HCT116 (cell line): ENCODE data around the gene CTNNA1. TPM values are rescaled to one million over a fixed set of nuclear protein-coding genes. Genes with fewer than 3 reads are reported as not detected.

ENCODE experiments used
- ATAC-seq: fragments of 200-7000 bp; cut with Tn5 transposase; 2 replicates; pipeline ENCODE4 v1.9.1; 2020; ENCODE audit warnings: mild to moderate bottlenecking, moderate library complexity
- BruUV-seq: library from RNA; stranded (reverse); fragments of 400-500 nt; replicated peaks from 2 replicates; lab custom pipeline; 2021; lab: Mats Ljungman, UMichigan
- CTCF ChIA-PET: fragments of 300-600 bp; sonication (Branson Sonifier 250); formaldehyde crosslinking; loops from one replicate; lab custom pipeline; 2021; ENCODE audit warnings: antibody characterized with exemption; lab: Charles Lee
- POLR2A ChIA-PET: fragments of 300-600, 350-600 bp; sonication (Branson Sonifier 250); formaldehyde crosslinking; loops from one replicate; lab custom pipeline; 2021; ENCODE audit warnings: antibody characterized with exemption; lab: Charles Lee
- RAD21 ChIA-PET, 2 experiments: fragments of 300-600 bp; sonication (Branson Sonifier 250); formaldehyde crosslinking; loops; one replicate each; lab custom pipeline; 2023; ENCODE audit warnings: low total read pairs in 2 of 2; ENCODE audit not compliant: uncharacterized antibody in 2 of 2, unreplicated experiment in 2 of 2, low non-redundant PET in 1 of 2; lab: Charles Lee
- DNase-seq: peaks from one replicate; pipeline ENCODE4 v3.0.0-alpha.2; 2010; ENCODE audit warnings: low read depth, low spot score
- H2AFZ ChIP-seq: fragments of 200-600 bp; shearing (Covaris generic), sonication (generic); 2 replicates; pipeline ENCODE4 v1.6.1; 2017; ENCODE audit warnings: low read depth, mixed run types, mixed read lengths, antibody characterized with exemption, low read length; ENCODE audit not compliant: poor library complexity, severe bottlenecking
- H3K27ac ChIP-seq: 2 replicates; pipeline ENCODE4 v1.5.1; 2012; ENCODE audit warnings: low read depth, low read length
- H3K27me3 ChIP-seq: fragments of 200-600 bp; sonication (generic); 2 replicates; pipeline ENCODE4 v1.6.1; 2016; ENCODE audit warnings: mixed run types, low read length, mixed read lengths; ENCODE audit not compliant: insufficient read depth
- H3K36me3 ChIP-seq, 2 experiments: fragments of 200-500 bp in 1 of 2; fragments of 200-600 bp in 1 of 2; sonication (Bioruptor generic) in 1 of 2; sonication (generic) in 1 of 2; 2 replicates each; pipeline versions ENCODE4 v1.5.1 to v1.6.1; 2014 to 2016; ENCODE audit warnings: low read length in 2 of 2, inconsistent platforms in 1 of 2, mixed read lengths in 1 of 2, mixed run types in 1 of 2; ENCODE audit not compliant: insufficient read depth in 2 of 2, control insufficient read depth in 1 of 2
- H3K4me1 ChIP-seq, 2 experiments: fragments of 200-600 bp in 1 of 2; sonication (generic) in 1 of 2; 2 replicates each; pipeline versions ENCODE4 v1.5.1 to v1.6.1; 2012 to 2017; ENCODE audit warnings: low read length in 2 of 2, inconsistent platforms in 1 of 2, mild to moderate bottlenecking in 1 of 2, mixed read lengths in 1 of 2, mixed run types in 1 of 2, moderate library complexity in 1 of 2; ENCODE audit not compliant: insufficient read depth in 2 of 2, control insufficient read depth in 1 of 2
- H3K4me2 ChIP-seq: fragments of 200-600 bp; sonication (generic); 2 replicates; pipeline ENCODE4 v1.6.1; 2017; ENCODE audit warnings: mixed run types, low read length, mixed read lengths
- H3K4me3 ChIP-seq, 2 experiments: fragments of 200-600 bp in 1 of 2; sonication (generic) in 1 of 2; replicated peaks in 1 of 2; 2 replicates each; pipeline ENCODE4 v1.5.1; 2011 to 2016; ENCODE audit warnings: low read length in 2 of 2, control low read depth in 1 of 2, low read depth in 1 of 2, mild to moderate bottlenecking in 1 of 2, mixed read lengths in 1 of 2, mixed run types in 1 of 2
- H3K79me2 ChIP-seq: fragments of 200-600 bp; sonication (generic); 2 replicates; pipeline ENCODE4 v1.6.1; 2017; ENCODE audit warnings: mild to moderate bottlenecking, mixed run types, low read length, moderate library complexity, mixed read lengths; ENCODE audit not compliant: insufficient read depth
- H3K9ac ChIP-seq: fragments of 200-600 bp; sonication (generic); 2 replicates; pipeline ENCODE4 v1.6.1; 2016; ENCODE audit warnings: low read length, mixed read lengths
- H3K9me2 ChIP-seq: fragments of 200-600 bp; sonication (generic), shearing (Covaris generic); 2 replicates; pipeline ENCODE4 v1.6.1; 2017; ENCODE audit warnings: mixed run types, mild to moderate bottlenecking, moderate library complexity; ENCODE audit not compliant: insufficient read depth
- H3K9me3 ChIP-seq, 2 experiments: fragments of 200-500 bp in 1 of 2; fragments of 200-600 bp in 1 of 2; sonication (Bioruptor generic) in 1 of 2; sonication (generic) in 1 of 2; 2 replicates each; pipeline ENCODE4 v1.6.1; 2014 to 2017; ENCODE audit warnings: low read length in 2 of 2, mixed read lengths in 2 of 2, inconsistent platforms in 1 of 2, low read depth in 1 of 2, mild to moderate bottlenecking in 1 of 2, mixed run types in 1 of 2, moderate library complexity in 1 of 2; ENCODE audit not compliant: control insufficient read depth in 1 of 2, insufficient read depth in 1 of 2
- H4K20me1 ChIP-seq: fragments of 200-600 bp; sonication (generic), shearing (Covaris generic); 2 replicates; pipeline ENCODE4 v1.6.1; 2017; ENCODE audit warnings: mixed run types, mild to moderate bottlenecking, moderate library complexity; ENCODE audit not compliant: insufficient read depth
- ATF3 ChIP-seq: IDR thresholded peaks from 2 replicates; pipeline ENCODE4 v1.6.1; 2012
- ELF1 ChIP-seq: IDR thresholded peaks from 2 replicates; pipeline ENCODE4 v1.6.1; 2012; ENCODE audit warnings: low read depth, borderline replicate concordance
- FOSL1 ChIP-seq: IDR thresholded peaks from 2 replicates; pipeline ENCODE4 v1.6.1; 2012; ENCODE audit warnings: low read depth
- POLR2A ChIP-seq: IDR thresholded peaks from 2 replicates; pipeline ENCODE4 v1.7.0; 2011; ENCODE audit warnings: borderline replicate concordance; ENCODE audit not compliant: insufficient read depth, insufficient read length; ENCODE audit errors: extremely low read depth
- TCF7L2 ChIP-seq: IDR thresholded peaks from 2 replicates; pipeline ENCODE4 v1.7.0; 2011; ENCODE audit warnings: borderline replicate concordance, inconsistent platforms; ENCODE audit not compliant: insufficient read depth, insufficient read length; ENCODE audit errors: extremely low read depth
- ZFX ChIP-seq: fragments of 450-650 bp; IDR thresholded peaks from 2 replicates; pipeline ENCODE4 v1.6.1; 2017
- intact Hi-C: fragments of 100-400 bp; cut with micrococcal nuclease; formaldehyde crosslinking; loops from 2 replicates; pipeline ENCODE4 v1.10.0; 2022
- total RNA-seq: library from RNA; stranded (reverse); gene quantifications from one replicate; pipeline ENCODE4 v1.2.1, GENCODE V29; 2021; ENCODE audit not compliant: unreplicated experiment
- TF ChIP-seq, protein P1 (sequence below): IDR thresholded peaks from 2 replicates; pipeline ENCODE4 v1.6.1; 2011; ENCODE audit warnings: mild to moderate bottlenecking, low read length, moderate library complexity; ENCODE audit not compliant: insufficient replicate concordance; ENCODE audit errors: extremely low read depth
- TF ChIP-seq, protein P2 (sequence below): IDR thresholded peaks from 2 replicates; pipeline ENCODE4 v1.6.1; 2012

CTNNA1 gene
- total RNA-seq, 1 experiment from 2014 or later: 313 TPM

GRCh38 chr5:138898742-138899141, 145.5 kb downstream of the CTNNA1 start:
- Histone ChIP-seq H3K9me2 (no peaks in the 10 kb centered on the region), H3K9ac (no peak overlapping the region), H4K20me1 (no peaks in the 10 kb centered on the region; the same call in 1 of the 2 replicates), H3K79me2 (no peaks in the 10 kb centered on the region; the same call in 1 of the 2 replicates), H3K36me3 (0 out of 4 replicates have a peak, but pooled peaks cover 0 to 3% of the 10 kb centered on the region in 2 experiments), H3K4me1 (peaks cover 0 to 25% of the 10 kb centered on the region in 2 experiments; a peak in 2 of 4 replicates), H3K4me2 (no peak overlapping the region), H3K27me3 (no peaks in the 10 kb centered on the region), H2AFZ (no peak overlapping the region), H3K27ac (no peak overlapping the region), H3K9me3 (no peaks in the 10 kb centered on the region), H3K4me3 (no peak overlapping the region)
- POLR2A ChIA-PET: no interaction called here
- TF ChIP-seq TCF7L2 (no peak), ATF3 (no peak), FOSL1 (no peak)
- TF ChIP-seq, protein P1, sequence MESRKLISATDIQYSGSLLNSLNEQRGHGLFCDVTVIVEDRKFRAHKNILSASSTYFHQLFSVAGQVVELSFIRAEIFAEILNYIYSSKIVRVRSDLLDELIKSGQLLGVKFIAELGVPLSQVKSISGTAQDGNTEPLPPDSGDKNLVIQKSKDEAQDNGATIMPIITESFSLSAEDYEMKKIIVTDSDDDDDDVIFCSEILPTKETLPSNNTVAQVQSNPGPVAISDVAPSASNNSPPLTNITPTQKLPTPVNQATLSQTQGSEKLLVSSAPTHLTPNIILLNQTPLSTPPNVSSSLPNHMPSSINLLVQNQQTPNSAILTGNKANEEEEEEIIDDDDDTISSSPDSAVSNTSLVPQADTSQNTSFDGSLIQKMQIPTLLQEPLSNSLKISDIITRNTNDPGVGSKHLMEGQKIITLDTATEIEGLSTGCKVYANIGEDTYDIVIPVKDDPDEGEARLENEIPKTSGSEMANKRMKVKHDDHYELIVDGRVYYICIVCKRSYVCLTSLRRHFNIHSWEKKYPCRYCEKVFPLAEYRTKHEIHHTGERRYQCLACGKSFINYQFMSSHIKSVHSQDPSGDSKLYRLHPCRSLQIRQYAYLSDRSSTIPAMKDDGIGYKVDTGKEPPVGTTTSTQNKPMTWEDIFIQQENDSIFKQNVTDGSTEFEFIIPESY: no peak
- BruUV-seq: no TSS peak
- intact Hi-C loops: no loop called here
- DNase-seq: no peak
- CTCF ChIA-PET: no interaction called here
- ATAC-seq: no peak
- RAD21 ChIA-PET: no interaction called here

DNA sequence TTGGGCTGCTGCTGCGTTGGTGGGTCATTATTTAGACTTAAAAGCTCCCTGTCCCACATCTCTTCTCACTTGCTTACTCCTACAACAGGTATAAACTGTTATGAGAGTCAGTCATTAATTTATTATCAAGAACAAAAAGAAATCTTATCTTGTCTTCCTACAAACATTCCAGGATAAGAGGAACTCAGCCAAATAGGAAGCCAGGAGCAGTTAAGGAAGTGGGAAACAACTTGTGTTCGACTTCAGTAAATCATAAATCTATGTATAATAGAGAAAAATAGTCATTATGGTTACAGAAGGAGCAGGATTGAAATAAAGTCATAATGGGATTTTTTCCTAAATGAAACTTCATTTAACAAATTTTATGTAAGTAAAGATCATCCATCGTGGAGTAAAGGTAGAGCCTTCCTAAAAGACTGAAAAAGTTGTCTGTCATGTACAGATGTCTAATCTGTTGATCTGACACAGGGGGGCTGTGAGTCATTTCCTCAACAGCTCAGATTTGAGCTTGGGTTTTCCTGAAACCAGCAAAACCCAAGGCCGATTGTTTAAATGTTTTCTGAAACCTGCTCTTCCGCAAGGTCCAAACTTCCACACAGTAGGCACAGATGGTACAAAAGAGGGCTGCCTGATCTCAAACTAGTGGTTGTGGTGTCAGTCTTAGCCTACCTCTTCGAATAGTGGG, 147.2 kb downstream of the CTNNA1 start:
- ATAC-seq: no peak
- H3K36me3 ChIP-seq: peaks cover 0 to 7% of the 10 kb centered on the region in 2 experiments; a peak in 1 of 4 replicates
- ChIA-PET POLR2A (no interaction called here), RAD21 (no interaction called here), CTCF (interaction anchor here (1.1 kb wide), 1 partner anchor 111 kb away, joined by 3 read pairs; no protein-coding TSS in a partner anchor)
- H3K9me3 ChIP-seq: no peaks in the 10 kb centered on the region
- no peak overlapping the region for H2AFZ ChIP-seq
- TF ChIP-seq ATF3: no peak
- TF ChIP-seq, protein P2, sequence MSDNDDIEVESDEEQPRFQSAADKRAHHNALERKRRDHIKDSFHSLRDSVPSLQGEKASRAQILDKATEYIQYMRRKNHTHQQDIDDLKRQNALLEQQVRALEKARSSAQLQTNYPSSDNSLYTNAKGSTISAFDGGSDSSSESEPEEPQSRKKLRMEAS: no peak
- TF ChIP-seq POLR2A: no peak
- TF ChIP-seq, protein P1: no peak
- no peak for TF ChIP-seq ELF1
- no peak for TF ChIP-seq ZFX
- H3K4me1 ChIP-seq: peaks cover 0 to 28% of the 10 kb centered on the region in 2 experiments; a peak in 2 of 4 replicates
- no peak overlapping the region for H3K4me2 ChIP-seq
- intact Hi-C loops: no loop called here
- no peak for DNase-seq
- H3K9me2 ChIP-seq: no peaks in the 10 kb centered on the region
- no peak overlapping the region for H3K27ac ChIP-seq
- no TSS peak for BruUV-seq
- H3K79me2 ChIP-seq: no peaks in the 10 kb centered on the region; the same call in 1 of the 2 replicates
- H4K20me1 ChIP-seq: no peaks in the 10 kb centered on the region; the same call in 1 of the 2 replicates
- H3K4me3 ChIP-seq: no peak overlapping the region
- H3K27me3 ChIP-seq: no peaks in the 10 kb centered on the region
- no peak overlapping the region for H3K9ac ChIP-seq
